GM23338 (cell line): ENCODE data around the gene EYA4. TPM values are rescaled to one million over a fixed set of nuclear protein-coding genes. Genes with fewer than 3 reads are reported as not detected.

Experiments used
- ATAC-seq: fragments of 200-7000 bp; cut with Tn5 transposase; 3 replicates; pipeline ENCODE4 v1.9.1; 2020
- DNase-seq: peaks from one replicate; pipeline ENCODE4 v3.0.0-alpha.2; 2015; ENCODE audit warnings: low spot score
- H2AFZ ChIP-seq: fragments of 200-600 bp; sonication (generic); 2 replicates; pipeline ENCODE4 v1.8.0; 2016; ENCODE audit warnings: antibody characterized with exemption, mild to moderate bottlenecking, moderate library complexity
- H3F3A ChIP-seq: fragments of 200-600 bp; sonication (generic); replicated peaks from 2 replicates; pipeline ENCODE4 v1.8.0; 2017; ENCODE audit warnings: antibody characterized with exemption, mixed run types, low read depth
- H3K27ac ChIP-seq: fragments of 200-600 bp; sonication (generic); 2 replicates; pipeline ENCODE4 v1.6.1; 2016; ENCODE audit warnings: low read depth
- H3K27me3 ChIP-seq: fragments of 200-600 bp; sonication (generic); 2 replicates; pipeline ENCODE4 v1.8.0; 2016; ENCODE audit warnings: mild to moderate bottlenecking, mixed run types, moderate library complexity; ENCODE audit not compliant: insufficient read depth
- H3K36me3 ChIP-seq: fragments of 200-600 bp; sonication (generic); 2 replicates; pipeline ENCODE4 v1.8.0; 2016; ENCODE audit warnings: mild to moderate bottlenecking; ENCODE audit not compliant: insufficient read depth
- H3K4me1 ChIP-seq: fragments of 200-600 bp; sonication (generic); 2 replicates; pipeline ENCODE4 v1.8.0; 2016; ENCODE audit warnings: mild to moderate bottlenecking, moderate library complexity; ENCODE audit not compliant: insufficient read depth
- H3K4me2 ChIP-seq: fragments of 200-600 bp; sonication (generic); 2 replicates; pipeline ENCODE4 v1.7.1; 2017; ENCODE audit warnings: mixed run types
- H3K4me3 ChIP-seq: fragments of 200-600 bp; sonication (generic); 2 replicates; pipeline ENCODE4 v1.6.1; 2016; ENCODE audit warnings: mixed run types
- H3K79me2 ChIP-seq: fragments of 200-600 bp; sonication (generic); replicated peaks from 2 replicates; pipeline ENCODE4 v1.8.0; 2017; ENCODE audit warnings: mild to moderate bottlenecking; ENCODE audit not compliant: insufficient read depth
- H3K9me2 ChIP-seq: fragments of 200-600 bp; sonication (generic); 2 replicates; pipeline ENCODE4 v1.8.0; 2017; ENCODE audit not compliant: insufficient read depth
- H4K20me1 ChIP-seq: fragments of 200-600 bp; sonication (generic); replicated peaks from 2 replicates; pipeline ENCODE4 v1.8.0; 2017; ENCODE audit warnings: mild to moderate bottlenecking; ENCODE audit not compliant: insufficient read depth
- H3K27ac Mint-ChIP-seq: 2 replicates; pipeline ENCODE4 v1.8.0; 2020; ENCODE audit warnings: inconsistent platforms, mild to moderate bottlenecking, moderate library complexity, mixed read lengths
- H3K27me3 Mint-ChIP-seq: 3 replicates; pipeline ENCODE4 v1.8.0; 2022; ENCODE audit warnings: low read depth, mild to moderate bottlenecking, moderate library complexity, mixed read lengths, inconsistent platforms; ENCODE audit not compliant: insufficient read depth, poor library complexity
- H3K36me3 Mint-ChIP-seq: 3 replicates; pipeline ENCODE4 v1.8.0; 2021; ENCODE audit warnings: low read depth, mild to moderate bottlenecking, inconsistent platforms, moderate library complexity, mixed read lengths
- H3K4me1 Mint-ChIP-seq: 3 replicates; pipeline ENCODE4 v1.8.0; 2020; ENCODE audit warnings: mild to moderate bottlenecking, inconsistent platforms, mixed read lengths
- H3K4me3 Mint-ChIP-seq: 3 replicates; pipeline ENCODE4 v1.8.0; 2021; ENCODE audit warnings: moderate library complexity, mild to moderate bottlenecking, inconsistent platforms, mixed read lengths
- H3K9me3 Mint-ChIP-seq: 3 replicates; pipeline ENCODE4 v1.8.0; 2020; ENCODE audit warnings: moderate library complexity, mild to moderate bottlenecking, inconsistent platforms, mixed read lengths
- CREB1 ChIP-seq: fragments of 250-450 bp; sonication (Bioruptor Pico); IDR thresholded peaks from 2 replicates; pipeline ENCODE4 v1.5.0; 2020; ENCODE audit warnings: low read depth, mild to moderate bottlenecking, moderate library complexity
- EZH2 ChIP-seq: fragments of 200-600 bp; sonication (generic); IDR thresholded peaks from one replicate; pipeline ENCODE4 v1.8.0; 2017; ENCODE audit warnings: antibody characterized with exemption, mild to moderate bottlenecking, low read depth; ENCODE audit not compliant: unreplicated experiment
- EZH2phosphoT487 ChIP-seq: fragments of 200-600 bp; sonication (generic); IDR thresholded peaks from one replicate; pipeline ENCODE4 v1.8.1; 2018; ENCODE audit warnings: antibody characterized with exemption; ENCODE audit not compliant: unreplicated experiment
- JUNB ChIP-seq: IDR thresholded peaks from one replicate; pipeline ENCODE4 v1.6.1; 2016; ENCODE audit warnings: antibody characterized with exemption; ENCODE audit not compliant: unreplicated experiment
- NANOG ChIP-seq: IDR thresholded peaks from 2 replicates; pipeline ENCODE4 v1.6.1; 2016; ENCODE audit warnings: antibody characterized with exemption, borderline replicate concordance
- STAT1 ChIP-seq: IDR thresholded peaks from one replicate; pipeline ENCODE4 v1.6.1; 2016; ENCODE audit warnings: antibody characterized with exemption; ENCODE audit not compliant: unreplicated experiment
- ZNF114 ChIP-seq: fragments of 250-450 bp; sonication (Bioruptor Pico); IDR thresholded peaks from 2 replicates; pipeline ENCODE4 v1.5.0; 2020; ENCODE audit warnings: mild to moderate bottlenecking, moderate library complexity
- polyA plus RNA-seq: library from polyadenylated mRNA; unstranded; fragments of >200 nt; fragmentation: Nextera tagmentation; extraction: Ambion mirVana; gene quantifications from 2 replicates; pipeline ENCODE4 v1.2.1, GENCODE V29; 2016
- total RNA-seq: library from RNA; depleted of rRNA; stranded (reverse); fragments of >200 nt; shearing (Covaris generic); gene quantifications from 2 replicates; pipeline ENCODE4 v1.2.3, GENCODE V29; 2014
- TF ChIP-seq, protein P1 (sequence below), 2 experiments: fragments of 200-600 bp in 1 of 2; sonication (generic) in 1 of 2; conservative IDR thresholded peaks; 2 replicates each; pipeline versions ENCODE4 v1.5.1 to v1.6.1; 2016 to 2017; ENCODE audit warnings: antibody characterized with exemption in 2 of 2, low read depth in 2 of 2, mild to moderate bottlenecking in 2 of 2, moderate library complexity in 1 of 2

Gene EYA4
- total and polyA plus RNA-seq, 2 experiments from 2014 or later: 0.05 to 0.21 TPM

DNA sequence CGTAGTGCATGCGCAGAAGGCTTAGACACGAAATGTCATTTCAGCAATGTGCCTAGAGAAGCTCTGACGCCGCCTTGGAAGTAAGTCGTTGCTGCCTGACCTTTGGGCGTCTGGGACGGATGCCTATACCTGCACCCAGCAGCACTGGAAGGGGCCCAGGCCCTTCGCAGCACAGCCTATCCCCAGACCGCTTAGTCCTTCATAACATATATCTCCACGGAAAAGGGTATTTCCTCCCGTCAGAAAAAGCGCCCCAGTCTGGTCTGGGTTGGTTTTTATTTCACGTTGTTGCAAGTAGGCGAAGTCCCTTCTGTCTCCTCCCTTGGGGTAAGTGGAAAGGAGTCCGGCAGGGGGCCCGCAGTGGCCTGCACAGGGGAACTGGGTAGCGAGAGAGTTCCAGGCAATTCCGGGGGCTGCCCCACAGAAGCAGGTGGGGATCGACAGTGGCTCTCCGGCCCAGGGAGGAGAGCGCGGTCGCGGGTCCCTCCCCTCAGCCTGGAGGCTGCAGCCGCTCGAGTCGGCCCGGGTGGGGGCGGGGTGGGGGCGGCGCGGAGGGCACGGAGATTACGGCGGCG, 559 bp upstream of the EYA4 start:
- Histone ChIP-seq H4K20me1 (0 out of 2 replicates have a peak, but pooled peaks cover 6% of the 10 kb centered on the region), H3K36me3 (no peaks in the 10 kb centered on the region), H3F3A (no peaks in the 10 kb centered on the region), H3K4me3 (peak overlapping the region; percentile 80), H3K79me2 (no peaks in the 10 kb centered on the region), H3K4me2 (peak overlapping the region; percentile 90), H3K9me2 (no peaks in the 10 kb centered on the region), H3K27me3 (peaks cover 72% of the 10 kb centered on the region), H3K4me1 (peaks cover 13% of the 10 kb centered on the region), H3K27ac (no peak overlapping the region), H2AFZ (peak overlapping the region; percentile 98)
- ATAC-seq (peak; percentile 66), DNase-seq (peak; percentile 61)
- no peak overlapping the region for H3K27ac Mint-ChIP-seq
- H3K36me3 Mint-ChIP-seq: no peaks in the 10 kb centered on the region
- TF ChIP-seq STAT1: no peak
- no peak for TF ChIP-seq NANOG
- TF ChIP-seq, protein P1, sequence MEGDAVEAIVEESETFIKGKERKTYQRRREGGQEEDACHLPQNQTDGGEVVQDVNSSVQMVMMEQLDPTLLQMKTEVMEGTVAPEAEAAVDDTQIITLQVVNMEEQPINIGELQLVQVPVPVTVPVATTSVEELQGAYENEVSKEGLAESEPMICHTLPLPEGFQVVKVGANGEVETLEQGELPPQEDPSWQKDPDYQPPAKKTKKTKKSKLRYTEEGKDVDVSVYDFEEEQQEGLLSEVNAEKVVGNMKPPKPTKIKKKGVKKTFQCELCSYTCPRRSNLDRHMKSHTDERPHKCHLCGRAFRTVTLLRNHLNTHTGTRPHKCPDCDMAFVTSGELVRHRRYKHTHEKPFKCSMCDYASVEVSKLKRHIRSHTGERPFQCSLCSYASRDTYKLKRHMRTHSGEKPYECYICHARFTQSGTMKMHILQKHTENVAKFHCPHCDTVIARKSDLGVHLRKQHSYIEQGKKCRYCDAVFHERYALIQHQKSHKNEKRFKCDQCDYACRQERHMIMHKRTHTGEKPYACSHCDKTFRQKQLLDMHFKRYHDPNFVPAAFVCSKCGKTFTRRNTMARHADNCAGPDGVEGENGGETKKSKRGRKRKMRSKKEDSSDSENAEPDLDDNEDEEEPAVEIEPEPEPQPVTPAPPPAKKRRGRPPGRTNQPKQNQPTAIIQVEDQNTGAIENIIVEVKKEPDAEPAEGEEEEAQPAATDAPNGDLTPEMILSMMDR (conservative IDR thresholded peaks at IDR 0.05; ENCODE audit: low read depth in 2 of 2): peak; percentile 6 to 24; a peak in 1 of 4 replicates
- peak overlapping the region; percentile 83 for H3K4me3 Mint-ChIP-seq
- peaks cover 28% of the 10 kb centered on the region for H3K4me1 Mint-ChIP-seq
- no peaks in the 10 kb centered on the region for H3K9me3 Mint-ChIP-seq
- H3K27me3 Mint-ChIP-seq: peaks cover 55% of the 10 kb centered on the region

DNA sequence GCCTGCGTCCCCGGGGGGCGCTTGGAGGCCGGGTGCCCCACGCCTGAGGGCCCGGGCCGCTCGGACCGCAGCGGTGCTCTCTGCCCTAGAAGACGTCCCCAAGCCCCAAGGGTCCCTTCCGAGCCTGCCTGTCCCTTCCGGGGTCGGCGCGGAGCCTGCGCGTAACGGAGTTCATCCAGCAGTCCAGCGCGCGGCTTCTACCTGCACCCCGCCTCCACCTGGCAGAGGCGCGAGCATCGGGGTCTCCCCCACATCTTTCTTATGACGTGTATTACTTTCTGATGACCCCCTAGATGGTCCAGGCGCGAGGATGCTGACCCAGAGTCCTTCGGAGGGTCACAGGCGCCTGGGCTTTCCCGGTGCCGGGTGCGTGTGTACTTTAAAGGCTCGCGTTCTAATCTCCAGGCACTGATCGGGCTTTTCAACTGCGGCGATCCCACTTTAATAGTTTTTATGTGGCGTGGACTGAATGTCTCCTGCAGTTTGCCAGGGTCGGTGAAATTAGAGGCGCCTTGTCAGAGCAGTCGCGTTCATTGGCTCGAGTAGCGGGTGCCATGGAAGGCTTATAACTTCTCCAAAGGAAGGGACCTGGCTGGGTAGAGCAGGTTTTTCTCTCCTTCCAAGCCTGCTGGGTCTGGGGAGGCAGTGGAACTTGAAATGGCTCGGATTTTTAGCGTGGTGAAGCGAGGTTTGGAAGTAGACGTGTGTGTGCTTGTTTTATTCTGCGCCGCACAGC, 912 bp downstream of the EYA4 start:
- H3K27me3 Mint-ChIP-seq: peaks cover 56% of the 10 kb centered on the region

More for the DNA sequence above, 912 bp downstream of the EYA4 start:
- Histone ChIP-seq H3K4me2 (peak overlapping the region; percentile 90), H3K79me2 (no peaks in the 10 kb centered on the region), H3K27ac (no peak overlapping the region), H3K4me1 (peaks cover 22% of the 10 kb centered on the region), H3F3A (no peaks in the 10 kb centered on the region), H3K4me3 (peak overlapping the region; percentile 80), H3K27me3 (peaks cover 86% of the 10 kb centered on the region), H2AFZ (peak overlapping the region; percentile 99), H3K36me3 (no peaks in the 10 kb centered on the region), H4K20me1 (0 out of 2 replicates have a peak, but pooled peaks cover 6% of the 10 kb centered on the region), H3K9me2 (no peaks in the 10 kb centered on the region)
- peak; percentile 49 for DNase-seq
- peak; percentile 53 for ATAC-seq
- no peak for TF ChIP-seq CREB1 (CRISPR knock-in tag)
- TF ChIP-seq ZNF114 (CRISPR knock-in tag): no peak
- no peak for TF ChIP-seq NANOG
- TF ChIP-seq EZH2: peak; percentile 88
- no peak for TF ChIP-seq JUNB
- TF ChIP-seq EZH2phosphoT487: peak; percentile 52
- H3K27ac Mint-ChIP-seq: no peak overlapping the region
- H3K4me3 Mint-ChIP-seq: peak overlapping the region; percentile 79
- no peaks in the 10 kb centered on the region for H3K36me3 Mint-ChIP-seq
- no peaks in the 10 kb centered on the region for H3K9me3 Mint-ChIP-seq
- peaks cover 32% of the 10 kb centered on the region for H3K4me1 Mint-ChIP-seq
